Astrocyte (in vitro differentiated cells and primary cell): ENCODE data around the gene EPX. TPM values are rescaled to one million over a fixed set of nuclear protein-coding genes. Genes with fewer than 3 reads are reported as not detected.

Experiments
- DNase-seq: peaks from one replicate; pipeline ENCODE4 v3.0.0-alpha.2; 2010; ENCODE audit warnings: low read depth
- FAIRE-seq: peaks from 2 replicates; lab custom pipeline; 2011; peaks lifted over from hg19 to GRCh38; lab: Jason Lieb, UNC
- H2AFZ ChIP-seq: 2 replicates; pipeline ENCODE4 v1.6.0; 2012; ENCODE audit warnings: low read depth, low read length, inconsistent platforms
- H3K27ac ChIP-seq: 2 replicates; pipeline ENCODE4 v1.5.1; 2011; ENCODE audit warnings: low read depth, low read length, inconsistent platforms
- H3K27me3 ChIP-seq: 2 replicates; pipeline ENCODE4 v1.6.0; 2011; ENCODE audit warnings: low read length, inconsistent platforms; ENCODE audit not compliant: insufficient read depth
- H3K36me3 ChIP-seq: 2 replicates; pipeline ENCODE4 v1.5.1; 2011; ENCODE audit warnings: low read length, inconsistent platforms; ENCODE audit not compliant: insufficient read depth
- H3K4me1 ChIP-seq: 2 replicates; pipeline ENCODE4 v1.5.1; 2011; ENCODE audit warnings: low read length, inconsistent platforms; ENCODE audit not compliant: insufficient read depth
- H3K4me2 ChIP-seq: 2 replicates; pipeline ENCODE4 v1.6.0; 2012; ENCODE audit warnings: low read length, inconsistent platforms
- H3K4me3 ChIP-seq: 2 replicates; pipeline ENCODE4 v1.5.1; 2011; ENCODE audit warnings: low read depth, mild to moderate bottlenecking, low read length, inconsistent platforms; ENCODE audit not compliant: insufficient read depth
- H3K79me2 ChIP-seq: 2 replicates; pipeline ENCODE4 v1.6.0; 2012; ENCODE audit warnings: mild to moderate bottlenecking, low read length, inconsistent platforms; ENCODE audit not compliant: insufficient read depth
- H3K9ac ChIP-seq: 2 replicates; pipeline ENCODE4 v1.6.0; 2012; ENCODE audit warnings: mild to moderate bottlenecking, low read length, inconsistent platforms
- H3K9me3 ChIP-seq: 2 replicates; pipeline ENCODE4 v1.5.1; 2012; ENCODE audit warnings: low read depth, mild to moderate bottlenecking, low read length, inconsistent platforms; ENCODE audit not compliant: insufficient read depth
- H4K20me1 ChIP-seq: 2 replicates; pipeline ENCODE4 v1.6.0; 2012; ENCODE audit warnings: low read length, inconsistent platforms; ENCODE audit not compliant: insufficient read depth
- H3K27ac Mint-ChIP-seq: one replicate; pipeline ENCODE4 v1.8.0; 2021; ENCODE audit warnings: mild to moderate bottlenecking, mixed read lengths; ENCODE audit not compliant: unreplicated experiment
- H3K27me3 Mint-ChIP-seq: one replicate; pipeline ENCODE4 v1.8.0; 2021; ENCODE audit warnings: low read depth, mixed read lengths; ENCODE audit not compliant: unreplicated experiment
- H3K36me3 Mint-ChIP-seq: one replicate; pipeline ENCODE4 v1.8.0; 2021; ENCODE audit warnings: low read depth, mixed read lengths; ENCODE audit not compliant: unreplicated experiment
- H3K4me1 Mint-ChIP-seq: one replicate; pipeline ENCODE4 v1.8.0; 2021; ENCODE audit warnings: low read depth, mixed read lengths; ENCODE audit not compliant: unreplicated experiment
- H3K4me3 Mint-ChIP-seq: one replicate; pipeline ENCODE4 v1.8.0; 2021; ENCODE audit warnings: mild to moderate bottlenecking, moderate library complexity, mixed read lengths; ENCODE audit not compliant: unreplicated experiment
- H3K9me3 Mint-ChIP-seq: one replicate; pipeline ENCODE4 v1.8.0; 2021; ENCODE audit warnings: mild to moderate bottlenecking, mixed read lengths; ENCODE audit not compliant: unreplicated experiment
- CTCF ChIP-seq: IDR thresholded peaks from 2 replicates; pipeline ENCODE4 v1.5.1; 2011; ENCODE audit warnings: low read depth, mild to moderate bottlenecking, inconsistent platforms, low read length, moderate library complexity; ENCODE audit not compliant: insufficient read depth
- EZH2 ChIP-seq: IDR thresholded peaks from 2 replicates; pipeline ENCODE4 v1.6.1; 2012; ENCODE audit warnings: mild to moderate bottlenecking, low read length, inconsistent platforms; ENCODE audit not compliant: insufficient read depth
- total RNA-seq: library from RNA; stranded (reverse); gene quantifications from 2 replicates; pipeline ENCODE4 v1.2.1, GENCODE V29; 2021

Gene EPX
- total RNA-seq, 1 donor from 2014 or later: not detected

DNA sequence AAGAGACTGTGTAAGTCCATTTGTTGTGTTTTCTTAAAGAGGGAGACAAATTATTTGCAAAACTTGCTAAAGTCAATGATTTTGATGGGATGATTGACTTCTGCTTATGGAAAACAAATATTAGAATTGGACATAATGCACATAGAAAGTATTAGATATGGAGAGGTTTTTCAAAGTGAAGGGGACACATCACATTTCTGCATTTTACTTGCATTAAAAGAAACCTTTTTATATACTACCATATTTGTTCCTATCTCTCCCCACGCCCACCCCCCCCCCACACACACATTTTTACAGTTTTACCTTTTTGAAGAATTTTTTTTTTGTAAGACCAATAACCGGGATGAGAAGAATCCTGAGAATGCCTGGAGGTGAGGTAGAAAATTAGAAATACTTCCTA lies 34.3 kb upstream of the EPX start:
- Histone ChIP-seq H3K36me3 (no peaks in the 10 kb centered on the region), H3K27ac (no peak overlapping the region), H3K4me3 (no peak overlapping the region), H4K20me1 (no peaks in the 10 kb centered on the region), H3K4me2 (no peak overlapping the region), H3K79me2 (no peaks in the 10 kb centered on the region), H3K4me1 (no peaks in the 10 kb centered on the region), H3K9me3 (no peaks in the 10 kb centered on the region), H3K9ac (no peak overlapping the region), H3K27me3 (peaks cover 57% of the 10 kb centered on the region), H2AFZ (no peak overlapping the region)
- H3K36me3 Mint-ChIP-seq: peaks cover 5% of the 10 kb centered on the region
- TF ChIP-seq CTCF: no peak
- TF ChIP-seq EZH2: no peak
- no peak for DNase-seq
- no peaks in the 10 kb centered on the region for H3K4me1 Mint-ChIP-seq
- H3K27ac Mint-ChIP-seq: no peak overlapping the region
- H3K27me3 Mint-ChIP-seq: peaks cover 62% of the 10 kb centered on the region
- H3K4me3 Mint-ChIP-seq: no peak overlapping the region
- no peak for FAIRE-seq
- peaks cover 4% of the 10 kb centered on the region for H3K9me3 Mint-ChIP-seq

GRCh38 chr17:58161566-58161965 lies 31.0 kb upstream of the EPX start:
- Histone ChIP-seq H3K36me3 (no peaks in the 10 kb centered on the region), H4K20me1 (no peaks in the 10 kb centered on the region), H3K79me2 (no peaks in the 10 kb centered on the region), H3K27ac (no peak overlapping the region), H3K4me2 (no peak overlapping the region), H2AFZ (no peak overlapping the region), H3K4me3 (no peak overlapping the region), H3K4me1 (no peaks in the 10 kb centered on the region), H3K27me3 (peaks cover 39% of the 10 kb centered on the region), H3K9ac (no peak overlapping the region), H3K9me3 (no peaks in the 10 kb centered on the region)
- peaks cover 67% of the 10 kb centered on the region for H3K27me3 Mint-ChIP-seq
- H3K9me3 Mint-ChIP-seq: no peaks in the 10 kb centered on the region
- no peak for TF ChIP-seq CTCF
- no peak for TF ChIP-seq EZH2
- FAIRE-seq: no peak
- no peak for DNase-seq
- H3K4me1 Mint-ChIP-seq: no peaks in the 10 kb centered on the region
- no peak overlapping the region for H3K27ac Mint-ChIP-seq
- H3K4me3 Mint-ChIP-seq: no peak overlapping the region
- H3K36me3 Mint-ChIP-seq: no peaks in the 10 kb centered on the region

- Histone ChIP-seq H3K36me3 (no peaks in the 10 kb centered on the region), H3K4me1 (no peaks in the 10 kb centered on the region), H3K4me2 (no peak overlapping the region), H3K9ac (no peak overlapping the region), H4K20me1 (no peaks in the 10 kb centered on the region), H3K9me3 (no peaks in the 10 kb centered on the region), H3K79me2 (no peaks in the 10 kb centered on the region), H3K27ac (no peak overlapping the region), H3K4me3 (no peak overlapping the region), H2AFZ (no peak overlapping the region), H3K27me3 (peaks cover 15% of the 10 kb centered on the region)
- FAIRE-seq (no peak), DNase-seq (no peak)
- Mint-ChIP-seq H3K27me3 (peaks cover 84% of the 10 kb centered on the region), H3K27ac (no peak overlapping the region), H3K4me3 (no peak overlapping the region), H3K36me3 (no peaks in the 10 kb centered on the region), H3K9me3 (peaks cover 7% of the 10 kb centered on the region), H3K4me1 (no peaks in the 10 kb centered on the region)
- TF ChIP-seq CTCF (no peak), EZH2 (no peak)
Observed at GRCh38 chr17:58165981-58166380, 26.5 kb upstream of the EPX start.
